NK-92 (cell line): ENCODE results near the gene PTPN5.
"Not testable (repeated sequence)": the region's sequence is repeated elsewhere in the genome, so short reads cannot be mapped to it uniquely, and the experiment has no call there.

Experiments
- DNase-seq: peaks from one replicate; lab custom pipeline; 2025; ENCODE audit not compliant: unreplicated experiment; lab: John Stamatoyannopoulos, UW

Gene PTPN5

GRCh38 chr11:18791207-18791968 is at the start of gene PTPN5:
Gene PTPN5 (minus strand): TSS chr11:18791798. CDS start chr11:18771958, 19,840 bp downstream.
- DNase-seq, result no peak

GRCh38 chr11:18836417-18836816 is 44.8 kb upstream of the PTPN5 start:
- DNase-seq, result no peak

- DNase-seq, result no peak
Measured at GRCh38 chr11:18834754-18835466, 43.3 kb upstream of the PTPN5 start.

GRCh38 chr11:18820160-18820559 is 28.6 kb upstream of the PTPN5 start:
- not testable (repeated sequence) for DNase-seq

- DNase-seq, result no peak
Measured at GRCh38 chr11:18804199-18804999, 12.8 kb upstream of the PTPN5 start.

- no peak for DNase-seq
Measured at GRCh38 chr11:18802381-18803257, 11.0 kb upstream of the PTPN5 start.

- DNase-seq, result no peak
Measured at GRCh38 chr11:18798799-18799469, 7.3 kb upstream of the PTPN5 start.

- DNase-seq, result no peak
Measured at GRCh38 chr11:18794956-18795355, 3.4 kb upstream of the PTPN5 start.

GRCh38 chr11:18792827-18793226 is 1.2 kb upstream of the PTPN5 start:
- DNase-seq, result no peak

- no peak for DNase-seq
Measured at GRCh38 chr11:18791969-18792628, 501 bp upstream of the PTPN5 start.

- DNase-seq, result no peak
Measured at GRCh38 chr11:18790883-18791206, 753 bp downstream of the PTPN5 start.

- DNase-seq, result no peak
Measured at GRCh38 chr11:18789942-18790341, 1.7 kb downstream of the PTPN5 start.

GRCh38 chr11:18785411-18785810 is 6.2 kb downstream of the PTPN5 start:
- DNase-seq, result no peak

GRCh38 chr11:18780896-18781295 is 10.7 kb downstream of the PTPN5 start:
- no peak for DNase-seq

GRCh38 chr11:18780329-18780728 is 11.3 kb downstream of the PTPN5 start:
- DNase-seq, result no peak

- no peak for DNase-seq
Measured at GRCh38 chr11:18778468-18778867, 13.1 kb downstream of the PTPN5 start.

GRCh38 chr11:18776324-18776723 is 15.3 kb downstream of the PTPN5 start:
- no peak for DNase-seq

GRCh38 chr11:18775492-18776292 is 15.9 kb downstream of the PTPN5 start:
- no peak for DNase-seq

- no peak for DNase-seq
Measured at GRCh38 chr11:18774801-18775200, 16.8 kb downstream of the PTPN5 start.
